HepG2 (cell line): ENCODE results near the gene QRICH2.

Experiments used
- CAMTA2 ChIP-seq: sonication (generic); formaldehyde crosslinking; IDR thresholded peaks from 2 replicates; pipeline ENCODE4 v1.4.0; 2020; ENCODE audit warnings: mild to moderate bottlenecking, missing genetic modification reagents, borderline replicate concordance
- NFE2 ChIP-seq: sonication (generic); formaldehyde crosslinking; IDR thresholded peaks from 2 replicates; pipeline ENCODE4 v1.4.0; 2020; ENCODE audit warnings: missing genetic modification reagents
- NFYB ChIP-seq: sonication (generic); formaldehyde crosslinking; IDR thresholded peaks from 2 replicates; pipeline ENCODE4 v1.4.0; 2020; ENCODE audit warnings: missing genetic modification reagents
- POLR2A ChIP-seq, 2 experiments: IDR thresholded peaks; 2 replicates each; pipeline ENCODE4 v1.6.1; 2011; ENCODE audit warnings: low read depth in 2 of 2, low read length in 2 of 2, mild to moderate bottlenecking in 1 of 2, moderate library complexity in 1 of 2; ENCODE audit not compliant: insufficient read depth in 1 of 2
- POLR2AphosphoS2 ChIP-seq: IDR thresholded peaks from 2 replicates; pipeline ENCODE4 v1.6.1; 2011; ENCODE audit warnings: low read depth, low read length, improper control_type of control experiment
- ZNF501 ChIP-seq: sonication (generic); formaldehyde crosslinking; IDR thresholded peaks from 2 replicates; pipeline ENCODE4 v1.5.1; 2020; ENCODE audit warnings: mild to moderate bottlenecking, moderate library complexity, missing genetic modification reagents
- TF ChIP-seq, protein P1 (sequence below): sonication (generic); formaldehyde crosslinking; IDR thresholded peaks from 2 replicates; pipeline ENCODE4 v1.4.0; 2020; ENCODE audit warnings: missing genetic modification reagents

GRCh38 chr17:76317535-76317934, 9.5 kb upstream of the QRICH2 start:
- no peak for TF ChIP-seq POLR2AphosphoS2
- TF ChIP-seq, protein P1, sequence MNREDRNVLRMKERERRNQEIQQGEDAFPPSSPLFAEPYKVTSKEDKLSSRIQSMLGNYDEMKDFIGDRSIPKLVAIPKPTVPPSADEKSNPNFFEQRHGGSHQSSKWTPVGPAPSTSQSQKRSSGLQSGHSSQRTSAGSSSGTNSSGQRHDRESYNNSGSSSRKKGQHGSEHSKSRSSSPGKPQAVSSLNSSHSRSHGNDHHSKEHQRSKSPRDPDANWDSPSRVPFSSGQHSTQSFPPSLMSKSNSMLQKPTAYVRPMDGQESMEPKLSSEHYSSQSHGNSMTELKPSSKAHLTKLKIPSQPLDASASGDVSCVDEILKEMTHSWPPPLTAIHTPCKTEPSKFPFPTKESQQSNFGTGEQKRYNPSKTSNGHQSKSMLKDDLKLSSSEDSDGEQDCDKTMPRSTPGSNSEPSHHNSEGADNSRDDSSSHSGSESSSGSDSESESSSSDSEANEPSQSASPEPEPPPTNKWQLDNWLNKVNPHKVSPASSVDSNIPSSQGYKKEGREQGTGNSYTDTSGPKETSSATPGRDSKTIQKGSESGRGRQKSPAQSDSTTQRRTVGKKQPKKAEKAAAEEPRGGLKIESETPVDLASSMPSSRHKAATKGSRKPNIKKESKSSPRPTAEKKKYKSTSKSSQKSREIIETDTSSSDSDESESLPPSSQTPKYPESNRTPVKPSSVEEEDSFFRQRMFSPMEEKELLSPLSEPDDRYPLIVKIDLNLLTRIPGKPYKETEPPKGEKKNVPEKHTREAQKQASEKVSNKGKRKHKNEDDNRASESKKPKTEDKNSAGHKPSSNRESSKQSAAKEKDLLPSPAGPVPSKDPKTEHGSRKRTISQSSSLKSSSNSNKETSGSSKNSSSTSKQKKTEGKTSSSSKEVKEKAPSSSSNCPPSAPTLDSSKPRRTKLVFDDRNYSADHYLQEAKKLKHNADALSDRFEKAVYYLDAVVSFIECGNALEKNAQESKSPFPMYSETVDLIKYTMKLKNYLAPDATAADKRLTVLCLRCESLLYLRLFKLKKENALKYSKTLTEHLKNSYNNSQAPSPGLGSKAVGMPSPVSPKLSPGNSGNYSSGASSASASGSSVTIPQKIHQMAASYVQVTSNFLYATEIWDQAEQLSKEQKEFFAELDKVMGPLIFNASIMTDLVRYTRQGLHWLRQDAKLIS (CRISPR knock-in tag), result no peak
- no peak for TF ChIP-seq NFYB (CRISPR knock-in tag)
- TF ChIP-seq POLR2A (IDR thresholded peaks at IDR 0.05; ENCODE audit: insufficient read depth in 1 of 2, low read depth in 2 of 2, low read length in 2 of 2), result no peak
- TF ChIP-seq NFE2 (CRISPR knock-in tag), result no peak
- no peak for TF ChIP-seq ZNF501
- no peak for TF ChIP-seq CAMTA2 (CRISPR knock-in tag)
